ENCODE data around the gene ADGRD1.

- TF ChIP-seq TCF4 (CRISPR knock-in tag; IDR thresholded peaks at IDR 0.05; ENCODE audit: borderline replicate concordance) (no peak), RARB (CRISPR knock-in tag; IDR thresholded peaks at IDR 0.05) (no peak), GLIS3 (CRISPR knock-in tag; IDR thresholded peaks at IDR 0.05) (no peak), PATZ1 (CRISPR knock-in tag; IDR thresholded peaks at IDR 0.05; ENCODE audit: borderline replicate concordance) (no peak), ZFP30 (CRISPR knock-in tag; IDR thresholded peaks at IDR 0.05) (no peak)
These were observed 6.4 kb downstream of the ADGRD1 start for GRCh38 chr12:130960058-130960457.
